PC-3 (cell line): ENCODE data around the gene COL15A1.

Source experiments
- CTCF ChIP-seq: fragments of 300-600 bp; sonication (generic); conservative IDR thresholded peaks from 2 replicates; pipeline ENCODE4 v1.5.1; 2017; ENCODE audit warnings: antibody characterized with exemption, low read depth, mild to moderate bottlenecking, low read length
- EZH2 ChIP-seq: fragments of 300-600 bp; sonication (generic); IDR thresholded peaks from one replicate; pipeline ENCODE4 v1.6.1; 2017; ENCODE audit warnings: antibody characterized with exemption, mild to moderate bottlenecking, low read length; ENCODE audit not compliant: unreplicated experiment
- EZH2phosphoT487 ChIP-seq: fragments of 300-600 bp; sonication (generic); IDR thresholded peaks from 2 replicates; pipeline ENCODE4 v1.6.1; 2018; ENCODE audit warnings: mild to moderate bottlenecking, antibody characterized with exemption, low read length, borderline replicate concordance

GRCh38 chr9:98974554-98974953, 30.8 kb downstream of the COL15A1 start:
- TF ChIP-seq CTCF (no peak), EZH2 (no peak), EZH2phosphoT487 (no peak)
